CD4-positive, alpha-beta T cell (primary cell): ENCODE results near the gene TFAP2D. TPM values are rescaled to one million over a fixed set of nuclear protein-coding genes. Genes with fewer than 3 reads are reported as not detected.

Source experiments
- ATAC-seq: fragments of 200-7000 bp; cut with Tn5 transposase; one replicate; pipeline ENCODE4 v1.10.0; 2022; ENCODE audit warnings: mild to moderate bottlenecking; ENCODE audit not compliant: poor library complexity
- CTCF ChIA-PET: fragments of 350-600 bp; sonication (Branson Sonifier 250); formaldehyde crosslinking; loops from one replicate; lab custom pipeline; 2021; ENCODE audit warnings: antibody characterized with exemption, inconsistent platforms; lab: Charles Lee
- POLR2A ChIA-PET: fragments of 350-600 bp; sonication (Branson Sonifier 250); formaldehyde crosslinking; loops from one replicate; lab custom pipeline; 2021; ENCODE audit warnings: antibody characterized with exemption, inconsistent platforms; lab: Charles Lee
- DNase-seq, 14 experiments: peaks; one replicate each; pipeline ENCODE4 v3.0.0-alpha.2; 2013 to 2020; ENCODE audit warnings: mixed read lengths in 2 of 14
- H3K27ac ChIP-seq, 2 donors: one replicate each; pipeline versions ENCODE4 v1.5.1 to v1.7.0; 2013; ENCODE audit warnings: low read length in 2 of 2, low read depth in 1 of 2, mild to moderate bottlenecking in 1 of 2
- H3K27me3 ChIP-seq, 2 experiments: 1 replicate in 1 of 2; 2 replicates in 1 of 2; pipeline versions ENCODE4 v1.6.1 to v1.7.0; 2013; ENCODE audit warnings: low read length in 2 of 2, control low read depth in 1 of 2, mild to moderate bottlenecking in 1 of 2, moderate library complexity in 1 of 2; ENCODE audit not compliant: insufficient read depth in 2 of 2, control insufficient read depth in 1 of 2
- H3K36me3 ChIP-seq: one replicate; pipeline ENCODE4 v1.6.1; 2013; ENCODE audit warnings: low read length, control low read depth; ENCODE audit not compliant: insufficient read depth
- H3K4me1 ChIP-seq: one replicate; pipeline ENCODE4 v1.6.1; 2013; ENCODE audit warnings: low read length, control low read depth; ENCODE audit not compliant: insufficient read depth
- H3K4me3 ChIP-seq: one replicate; pipeline ENCODE4 v1.5.1; 2013; ENCODE audit warnings: mild to moderate bottlenecking, low read length, moderate library complexity
- H3K9me3 ChIP-seq, 2 experiments: 1 replicate in 1 of 2; 2 replicates in 1 of 2; pipeline versions ENCODE4 v1.6.1 to v1.7.0; 2013; ENCODE audit warnings: low read length in 2 of 2, mild to moderate bottlenecking in 2 of 2, control low read depth in 1 of 2, moderate library complexity in 1 of 2; ENCODE audit not compliant: control insufficient read depth in 1 of 2, insufficient read depth in 1 of 2
- H3K27ac Mint-ChIP-seq: one replicate; pipeline ENCODE4 v1.8.0; 2020; ENCODE audit warnings: mixed read lengths
- H3K27me3 Mint-ChIP-seq: one replicate; pipeline ENCODE4 v1.8.0; 2021; ENCODE audit warnings: mixed read lengths
- H3K36me3 Mint-ChIP-seq: one replicate; pipeline ENCODE4 v1.8.0; 2021; ENCODE audit warnings: low read depth, mixed read lengths
- H3K4me1 Mint-ChIP-seq: one replicate; pipeline ENCODE4 v1.8.0; 2021; ENCODE audit warnings: low read depth, mixed read lengths
- H3K4me3 Mint-ChIP-seq: one replicate; pipeline ENCODE4 v1.8.0; 2020; ENCODE audit warnings: mild to moderate bottlenecking, mixed read lengths
- H3K9me3 Mint-ChIP-seq: one replicate; pipeline ENCODE4 v1.8.0; 2020; ENCODE audit warnings: mixed read lengths
- CTCF ChIP-seq: fragments of 200-600 bp; IDR thresholded peaks from one replicate; pipeline ENCODE4 v1.8.0; 2022; ENCODE audit warnings: antibody characterized with exemption, mild to moderate bottlenecking
- intact Hi-C, 2 experiments: fragments of 100-400 bp; cut with DNase I in 1 of 2; cut with micrococcal nuclease in 1 of 2; formaldehyde crosslinking; loops; one replicate each; pipeline versions ENCODE4 v1.15.1 to v1.9.0; 2023 to 2025; cut with DNase I, micrococcal nuclease
- polyA plus RNA-seq, 2 donors: library from polyadenylated mRNA; unstranded; fragments of 120-200 nt; gene quantifications; one replicate each; pipeline ENCODE4 v1.2.1, GENCODE V29; 2013
- total RNA-seq, 174 experiments: library from RNA in 2 of 174; stranded (reverse) in 2 of 174; gene quantifications; one replicate each; pipeline ENCODE4 v1.2.3 and lab custom pipeline; 2021 to 2026

TFAP2D gene
- not detected for total RNA-seq
- not detected for polyA plus RNA-seq (2013, experiment 1 of 2)
- not detected for polyA plus RNA-seq (2013, experiment 2 of 2)
- total RNA-seq (lab: John Stamatoyannopoulos, UW), result 0 to 0.08 (median 0) reads per million in 172 experiments

- H3K27me3 ChIP-seq, result peaks cover 42 to 68% of the 10 kb centered on the region in 2 experiments
- no peak for TF ChIP-seq CTCF
- CTCF ChIA-PET, result no interaction called here
- peaks cover 5 to 20% of the 10 kb centered on the region in 2 experiments for H3K9me3 ChIP-seq
- H3K4me3 ChIP-seq, result no peak within 1 kb of the TSS
- no peaks in the 10 kb centered on the region for H3K4me1 ChIP-seq
- Mint-ChIP-seq H3K4me1 (no peaks in the 10 kb centered on the region), H3K27me3 (peaks cover 90% of the 10 kb centered on the region), H3K27ac (no peak within 1 kb of the TSS), H3K36me3 (no peaks in the 10 kb centered on the region), H3K9me3 (peaks cover 3% of the 10 kb centered on the region), H3K4me3 (no peak within 1 kb of the TSS)
- no peaks in the 10 kb centered on the region for H3K36me3 ChIP-seq
- no peak for DNase-seq
- intact Hi-C loops, result no loop called here
- no peak within 1 kb of the TSS for H3K27ac ChIP-seq
- no peak for ATAC-seq
- POLR2A ChIA-PET, result no interaction called here
These were observed at the start of gene TFAP2D for GRCh38 chr6:50713226-50713625. TFAP2D (plus strand) TSS chr6:50713526; CDS start chr6:50714056, 530 bp downstream.

GRCh38 chr6:50663806-50664205 is 49.5 kb upstream of the TFAP2D start:
- Histone ChIP-seq H3K27me3 (no peaks in the 10 kb centered on the region), H3K27ac (no peak overlapping the region), H3K36me3 (no peaks in the 10 kb centered on the region), H3K9me3 (peaks cover 0 to 3% of the 10 kb centered on the region in 2 experiments), H3K4me3 (no peak overlapping the region), H3K4me1 (no peaks in the 10 kb centered on the region)
- Mint-ChIP-seq H3K4me3 (no peak overlapping the region), H3K27ac (no peak overlapping the region), H3K27me3 (no peaks in the 10 kb centered on the region), H3K36me3 (no peaks in the 10 kb centered on the region), H3K4me1 (no peaks in the 10 kb centered on the region), H3K9me3 (no peaks in the 10 kb centered on the region)
- POLR2A ChIA-PET, result no interaction called here
- DNase-seq (no peak), ATAC-seq (no peak)
- no peak for TF ChIP-seq CTCF
- CTCF ChIA-PET, result no interaction called here
- intact Hi-C loops, result no loop called here

GRCh38 chr6:50666089-50666488 is 47.2 kb upstream of the TFAP2D start:
- Mint-ChIP-seq H3K36me3 (no peaks in the 10 kb centered on the region), H3K27me3 (no peaks in the 10 kb centered on the region), H3K4me3 (no peak overlapping the region), H3K27ac (no peak overlapping the region), H3K9me3 (no peaks in the 10 kb centered on the region), H3K4me1 (no peaks in the 10 kb centered on the region)
- no peaks in the 10 kb centered on the region for H3K27me3 ChIP-seq
- peaks cover 0 to 4% of the 10 kb centered on the region in 2 experiments for H3K9me3 ChIP-seq
- no peaks in the 10 kb centered on the region for H3K36me3 ChIP-seq
- DNase-seq (no peak), ATAC-seq (no peak)
- intact Hi-C loops, result no loop called here
- ChIA-PET CTCF (no interaction called here), POLR2A (no interaction called here)
- no peaks in the 10 kb centered on the region for H3K4me1 ChIP-seq
- TF ChIP-seq CTCF, result no peak
- no peak overlapping the region for H3K4me3 ChIP-seq
- no peak overlapping the region for H3K27ac ChIP-seq
